Right lobe of liver (tissue), 4 donors: Measurements from ENCODE around the gene SNAP47.

Source experiments
- CTCF ChIP-seq, 4 donors: fragments of 200-600 bp in 3 of 4; fragments of 450-650 bp in 1 of 4; IDR thresholded peaks; one replicate each; pipeline versions ENCODE4 v1.5.1 to v1.8.0; 2016 to 2022; ENCODE audit warnings: antibody characterized with exemption in 4 of 4, mild to moderate bottlenecking in 2 of 4
- POLR2A ChIP-seq: fragments of 450-650 bp; IDR thresholded peaks from one replicate; pipeline ENCODE4 v1.6.1; 2017; ENCODE audit warnings: antibody characterized with exemption, mild to moderate bottlenecking
- donor health status: DM: no; HTN: no; CAD: no.
- donor health status: DM: no; HTN: no; CAD: no.
- donor health status: DM: no; HTN: yes; CAD: no.

GRCh38 chr1:227767401-227768124 lies 32.3 kb downstream of the SNAP47 start:
- TF ChIP-seq POLR2A, result no peak
- TF ChIP-seq CTCF (IDR thresholded peaks at IDR 0.05), result no peak
